DOHH2 (cell line): ENCODE measurements around the gene ATAD2B.
"Not testable (repeated sequence)": the region's sequence is repeated elsewhere in the genome, so short reads cannot be mapped to it uniquely, and the experiment has no call there.

Experiments
- H3F3A ChIP-seq: fragments of 200-600 bp; sonication (generic), shearing (Covaris generic); 2 replicates; pipeline ENCODE4 v1.6.0; 2016; ENCODE audit warnings: antibody characterized with exemption, mild to moderate bottlenecking; ENCODE audit not compliant: control insufficient read depth, insufficient read depth
- H3K27ac ChIP-seq: fragments of 200-600 bp; sonication (generic); 2 replicates; pipeline ENCODE4 v1.5.1; 2014; ENCODE audit warnings: low read depth, mild to moderate bottlenecking, low read length, moderate library complexity
- H3K27me3 ChIP-seq: fragments of 200-600 bp; sonication (generic); 2 replicates; pipeline ENCODE4 v1.6.1; 2014; ENCODE audit warnings: mild to moderate bottlenecking, low read length, mixed read lengths; ENCODE audit not compliant: control insufficient read depth
- H3K36me3 ChIP-seq: fragments of 200-600 bp; sonication (generic); 2 replicates; pipeline ENCODE4 v1.6.1; 2014; ENCODE audit warnings: mild to moderate bottlenecking, low read length, moderate library complexity, mixed read lengths; ENCODE audit not compliant: control insufficient read depth
- H3K4me1 ChIP-seq: fragments of 200-600 bp; sonication (generic); 2 replicates; pipeline ENCODE4 v1.6.1; 2014; ENCODE audit warnings: mild to moderate bottlenecking, low read length, mixed read lengths; ENCODE audit not compliant: control insufficient read depth
- H3K4me2 ChIP-seq: fragments of 200-600 bp; sonication (generic); 2 replicates; pipeline ENCODE4 v1.6.0; 2014; ENCODE audit warnings: mild to moderate bottlenecking, low read length, moderate library complexity
- H3K4me3 ChIP-seq: fragments of 200-600 bp; sonication (generic); 2 replicates; pipeline ENCODE4 v1.5.1; 2014; ENCODE audit warnings: mild to moderate bottlenecking, low read length, mixed read lengths
- H3K79me2 ChIP-seq: fragments of 200-600 bp; sonication (generic); 2 replicates; pipeline ENCODE4 v1.6.1; 2014; ENCODE audit warnings: mild to moderate bottlenecking, low read length, mixed read lengths; ENCODE audit not compliant: control insufficient read depth
- H3K9me2 ChIP-seq: fragments of 200-600 bp; sonication (generic); replicated peaks from 2 replicates; pipeline ENCODE4 v1.6.1; 2014; ENCODE audit warnings: mild to moderate bottlenecking, low read length, mixed read lengths; ENCODE audit not compliant: control insufficient read depth
- H3K9me3 ChIP-seq: fragments of 200-600 bp; sonication (generic); 2 replicates; pipeline ENCODE4 v1.6.1; 2014; ENCODE audit warnings: antibody characterized with exemption, low read length, mixed read lengths; ENCODE audit not compliant: control insufficient read depth, insufficient read depth
- H4K20me1 ChIP-seq: fragments of 200-600 bp; sonication (generic); 2 replicates; pipeline ENCODE4 v1.6.0; 2014; ENCODE audit warnings: low read depth, mild to moderate bottlenecking, antibody characterized with exemption, low read length, moderate library complexity; ENCODE audit not compliant: control insufficient read depth, insufficient read depth
- EZH2phosphoT487 ChIP-seq: fragments of 200-600 bp; sonication (generic); IDR thresholded peaks from 2 replicates; pipeline ENCODE4 v1.6.1; 2017; ENCODE audit warnings: borderline replicate concordance, mild to moderate bottlenecking, antibody characterized with exemption, low read length, moderate library complexity, mixed read lengths
- TF ChIP-seq, protein P1 (sequence below): fragments of 200-600 bp; sonication (generic); IDR thresholded peaks from one replicate; pipeline ENCODE4 v1.5.1; 2014; ENCODE audit warnings: antibody characterized with exemption, mild to moderate bottlenecking, low read depth, low read length; ENCODE audit not compliant: poor library complexity, severe bottlenecking

ATAD2B gene

DNA sequence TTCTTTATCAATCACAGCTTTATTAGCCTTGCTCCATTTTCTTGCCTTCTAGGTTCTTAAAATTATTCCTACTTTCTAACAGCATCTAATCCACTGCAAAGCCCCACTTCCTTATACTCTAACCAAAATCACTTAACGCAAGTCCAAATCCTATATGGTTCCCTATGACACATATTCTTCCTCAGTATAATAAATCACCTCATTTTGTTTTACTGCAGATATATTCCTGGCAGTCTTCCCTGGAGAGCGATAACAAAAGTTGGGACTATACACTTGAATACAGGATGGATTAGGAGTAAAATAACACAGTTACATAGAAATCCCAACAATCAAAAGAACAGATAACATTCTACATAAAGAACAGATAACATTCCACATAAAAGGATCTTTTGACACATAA lies 144.8 kb downstream of the ATAD2B start:
- Histone ChIP-seq H3K36me3 (peaks cover 11% of the 10 kb centered on the region), H3K9me2 (no peaks in the 10 kb centered on the region), H3K9me3 (no peaks in the 10 kb centered on the region), H3K4me1 (no peaks in the 10 kb centered on the region), H3K27ac (no peak overlapping the region), H3F3A (no peaks in the 10 kb centered on the region), H3K4me2 (no peak overlapping the region), H3K27me3 (no peaks in the 10 kb centered on the region), H4K20me1 (no peaks in the 10 kb centered on the region), H3K79me2 (no peaks in the 10 kb centered on the region), H3K4me3 (no peak overlapping the region)
- no peak for TF ChIP-seq EZH2phosphoT487
- TF ChIP-seq, protein P1, sequence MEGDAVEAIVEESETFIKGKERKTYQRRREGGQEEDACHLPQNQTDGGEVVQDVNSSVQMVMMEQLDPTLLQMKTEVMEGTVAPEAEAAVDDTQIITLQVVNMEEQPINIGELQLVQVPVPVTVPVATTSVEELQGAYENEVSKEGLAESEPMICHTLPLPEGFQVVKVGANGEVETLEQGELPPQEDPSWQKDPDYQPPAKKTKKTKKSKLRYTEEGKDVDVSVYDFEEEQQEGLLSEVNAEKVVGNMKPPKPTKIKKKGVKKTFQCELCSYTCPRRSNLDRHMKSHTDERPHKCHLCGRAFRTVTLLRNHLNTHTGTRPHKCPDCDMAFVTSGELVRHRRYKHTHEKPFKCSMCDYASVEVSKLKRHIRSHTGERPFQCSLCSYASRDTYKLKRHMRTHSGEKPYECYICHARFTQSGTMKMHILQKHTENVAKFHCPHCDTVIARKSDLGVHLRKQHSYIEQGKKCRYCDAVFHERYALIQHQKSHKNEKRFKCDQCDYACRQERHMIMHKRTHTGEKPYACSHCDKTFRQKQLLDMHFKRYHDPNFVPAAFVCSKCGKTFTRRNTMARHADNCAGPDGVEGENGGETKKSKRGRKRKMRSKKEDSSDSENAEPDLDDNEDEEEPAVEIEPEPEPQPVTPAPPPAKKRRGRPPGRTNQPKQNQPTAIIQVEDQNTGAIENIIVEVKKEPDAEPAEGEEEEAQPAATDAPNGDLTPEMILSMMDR = no peak

GRCh38 chr2:23780465-23780864 lies 146.5 kb downstream of the ATAD2B start:
- H3K4me3 ChIP-seq = not testable (repeated sequence)

GRCh38 chr2:23777826-23778225 lies 149.1 kb downstream of the ATAD2B start:
- Histone ChIP-seq H3K4me3 (no peak overlapping the region), H3K36me3 (no peaks in the 10 kb centered on the region; the same call in 1 of the 2 replicates), H3F3A (no peaks in the 10 kb centered on the region), H3K79me2 (no peaks in the 10 kb centered on the region), H3K4me2 (no peak overlapping the region), H3K9me3 (no peaks in the 10 kb centered on the region), H3K27ac (no peak overlapping the region), H3K9me2 (no peaks in the 10 kb centered on the region), H3K27me3 (no peaks in the 10 kb centered on the region), H3K4me1 (peaks cover 8% of the 10 kb centered on the region), H4K20me1 (no peaks in the 10 kb centered on the region)
- TF ChIP-seq, protein P1 = no peak
- no peak for TF ChIP-seq EZH2phosphoT487

More at GRCh38 chr2:23780465-23780864, 146.5 kb downstream of the ATAD2B start:
- not testable (repeated sequence) for H3F3A ChIP-seq, H3K9me2 ChIP-seq, H3K4me1 ChIP-seq, H3K9me3 ChIP-seq, H3K36me3 ChIP-seq, H3K27ac ChIP-seq, H3K27me3 ChIP-seq, H4K20me1 ChIP-seq, H3K4me2 ChIP-seq, H3K79me2 ChIP-seq

DNA sequence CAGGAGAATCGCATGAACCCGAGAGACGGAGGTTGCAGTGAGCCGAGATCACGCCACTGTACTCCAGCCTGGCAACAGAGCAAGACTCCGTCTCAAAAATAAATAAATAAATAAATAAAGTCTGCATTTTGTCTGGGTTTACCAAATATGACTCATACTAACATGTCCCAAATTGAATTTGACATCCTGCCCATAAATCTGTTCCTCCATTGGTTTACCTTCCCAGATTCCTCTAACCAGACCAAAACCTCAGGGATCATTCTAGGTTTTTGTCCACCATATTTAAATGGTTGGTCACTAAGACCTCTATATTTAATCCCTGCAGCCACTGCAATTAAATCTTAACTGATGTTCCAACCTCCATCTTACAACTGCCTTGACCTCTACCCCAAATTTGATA lies 150.9 kb downstream of the ATAD2B start:
- Histone ChIP-seq H3K27me3 (no peaks in the 10 kb centered on the region), H3K79me2 (no peaks in the 10 kb centered on the region), H3K27ac (no peak overlapping the region), H3K4me2 (no peak overlapping the region), H3K9me3 (peaks cover 4% of the 10 kb centered on the region; the same call in 1 of the 2 replicates), H3K4me3 (no peak overlapping the region), H3K36me3 (peaks cover 13% of the 10 kb centered on the region), H3F3A (no peaks in the 10 kb centered on the region), H3K4me1 (peaks cover 20% of the 10 kb centered on the region), H4K20me1 (no peaks in the 10 kb centered on the region), H3K9me2 (no peaks in the 10 kb centered on the region)
- TF ChIP-seq, protein P1 = no peak
- no peak for TF ChIP-seq EZH2phosphoT487
